Activated CD8-positive, alpha-beta memory T cell treated with anti-CD3 and anti-CD28 coated beads, Interleukin-2, amount 10 ng/mL, durations not matched to agents 7 days and 5 days (primary cell): ENCODE measurements around the gene TRAPPC2. TPM values are rescaled to one million over a fixed set of nuclear protein-coding genes. Genes with fewer than 3 reads are reported as not detected.
A peak's percentile ranks its signal among the peaks of the same experiment; 100 is the strongest.

Experiments used
- ATAC-seq: fragments of 150-1000 bp; cut with Tn5 transposase; one replicate; pipeline ENCODE4 v1.10.0; 2021; ENCODE audit warnings: moderate library complexity
- CTCF ChIA-PET: fragments of 350-600 bp; sonication (Branson Sonifier 250); formaldehyde crosslinking; loops from one replicate; lab custom pipeline; 2021; ENCODE audit warnings: antibody characterized with exemption; lab: Charles Lee
- DNase-seq: peaks from one replicate; pipeline ENCODE4 v3.0.0-alpha.2; 2020
- H3K27ac Mint-ChIP-seq: one replicate; pipeline ENCODE4 v1.8.0; 2021; ENCODE audit warnings: mild to moderate bottlenecking, mixed read lengths
- H3K27me3 Mint-ChIP-seq: one replicate; pipeline ENCODE4 v1.8.0; 2021; ENCODE audit warnings: mixed read lengths
- H3K36me3 Mint-ChIP-seq: one replicate; pipeline ENCODE4 v1.8.0; 2021; ENCODE audit warnings: mild to moderate bottlenecking, mixed read lengths
- H3K4me1 Mint-ChIP-seq: one replicate; pipeline ENCODE4 v1.8.0; 2021; ENCODE audit warnings: mixed read lengths
- H3K4me3 Mint-ChIP-seq: one replicate; pipeline ENCODE4 v1.8.0; 2021; ENCODE audit warnings: mild to moderate bottlenecking, moderate library complexity, mixed read lengths
- H3K9me3 Mint-ChIP-seq: one replicate; pipeline ENCODE4 v1.8.0; 2022; ENCODE audit warnings: low read depth, mixed read lengths
- total RNA-seq, 2 experiments: library from RNA; stranded (reverse); gene quantifications; one replicate each; pipeline ENCODE4 v1.2.3, GENCODE V29; 2021

The TRAPPC2 gene
- 10 to 100 TPM; 18.4 to 19.1 TPM for total RNA-seq

DNA sequence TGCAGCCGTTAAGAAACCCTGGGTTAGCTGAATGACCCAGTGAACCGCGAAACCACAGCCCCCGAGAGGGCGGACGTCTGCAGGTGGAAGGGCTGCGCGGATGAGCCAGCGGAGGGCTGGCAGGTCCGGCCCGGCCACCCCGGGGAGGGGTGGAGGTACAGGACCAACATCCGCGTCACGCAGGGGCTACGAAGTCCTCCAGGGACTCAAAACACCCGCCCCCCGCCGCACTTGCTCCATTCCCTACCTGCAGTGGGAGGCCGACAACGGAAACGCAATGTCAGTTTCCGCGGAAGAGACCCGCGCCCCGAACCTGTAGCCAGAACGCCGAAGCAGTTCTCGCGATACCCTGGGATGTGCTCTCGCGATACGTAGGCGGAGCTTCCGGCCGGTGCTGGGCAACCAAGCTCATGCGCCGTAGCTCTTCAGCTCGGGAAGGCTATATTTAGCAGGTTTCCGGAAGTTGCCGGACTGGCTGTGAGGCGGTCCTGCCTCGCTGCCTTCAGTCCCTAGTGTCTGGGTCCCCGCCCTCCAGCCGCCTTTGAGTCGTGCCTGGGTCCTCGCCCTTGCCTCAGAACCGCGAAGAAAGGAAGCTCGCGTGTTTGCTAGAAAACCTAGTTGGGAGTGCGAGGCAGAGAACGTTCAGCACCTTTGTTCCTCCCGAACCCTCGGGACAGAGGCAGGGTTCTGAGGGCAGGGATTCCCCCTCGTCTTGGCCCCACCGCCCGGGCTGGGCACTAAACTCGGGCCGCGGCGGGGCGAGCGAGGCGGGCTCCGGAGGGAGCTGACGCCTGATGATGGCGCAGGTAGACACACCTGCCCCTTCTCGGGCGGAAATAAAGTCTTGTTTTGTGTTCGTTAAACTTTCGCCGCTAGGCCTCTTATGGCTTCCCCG is at the start of gene TRAPPC2, which contains the start of gene OFD1:
Gene TRAPPC2, minus strand, starts transcription at position 343 of the 895 bp plus-strand sequence. CDS start 14,657 bp downstream, outside the sequence.
Gene OFD1, plus strand, starts transcription at position 471 of the 895 bp plus-strand sequence. Its CDS starts 324 bp downstream, at position 795.
- peak; percentile 95 for DNase-seq
- Mint-ChIP-seq H3K27me3 (no peaks in the 10 kb centered on the region), H3K4me3 (peak within 1 kb of the TSS; percentile 99), H3K36me3 (peaks cover 42% of the 10 kb centered on the region), H3K27ac (peak within 1 kb of the TSS; percentile 96), H3K9me3 (no peaks in the 10 kb centered on the region), H3K4me1 (peaks cover 46% of the 10 kb centered on the region)
- CTCF ChIA-PET, result interaction anchor here (0.8 to 1.6 kb wide), 6 partner anchors 10 to 43 kb away, joined by 3 to 7 read pairs (median 5); no protein-coding TSS in a partner anchor
- peak; percentile 97 for ATAC-seq

- H3K4me3 Mint-ChIP-seq, result no peak overlapping the region
- DNase-seq (no peak), ATAC-seq (no peak)
- peaks cover 4% of the 10 kb centered on the region for H3K4me1 Mint-ChIP-seq
- H3K27me3 Mint-ChIP-seq, result no peaks in the 10 kb centered on the region
- no peaks in the 10 kb centered on the region for H3K36me3 Mint-ChIP-seq
- no peaks in the 10 kb centered on the region for H3K9me3 Mint-ChIP-seq
- CTCF ChIA-PET, result interaction anchor here (1.7 kb wide), 1 partner anchor 274 kb away, joined by 3 read pairs; no protein-coding TSS in a partner anchor
- H3K27ac Mint-ChIP-seq, result no peak overlapping the region
Measured at GRCh38 chrX:13780868-13781427, 46.5 kb upstream of the TRAPPC2 start.

DNA sequence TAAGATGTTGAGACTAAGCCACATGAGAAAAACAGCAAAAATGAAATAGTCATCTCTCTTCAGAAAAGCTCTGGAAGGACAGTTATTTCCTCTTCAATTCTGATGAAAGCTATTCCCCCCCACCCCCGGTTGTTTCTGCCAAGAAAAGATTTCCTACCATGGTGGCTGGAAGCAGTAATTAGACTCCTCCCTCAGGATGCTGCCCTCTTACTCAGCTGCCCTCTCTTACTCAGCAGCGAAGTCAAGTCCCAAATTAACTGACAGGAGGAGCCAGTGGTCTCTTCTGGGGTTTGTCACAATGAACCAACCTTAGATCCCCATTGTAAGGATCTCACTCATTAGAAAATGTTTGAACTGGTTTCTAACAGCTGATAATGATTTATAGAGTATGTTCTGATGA is 44.5 kb upstream of the TRAPPC2 start:
- DNase-seq (no peak), ATAC-seq (no peak)
- Mint-ChIP-seq H3K36me3 (peaks cover 3% of the 10 kb centered on the region), H3K27ac (no peak overlapping the region), H3K9me3 (no peaks in the 10 kb centered on the region), H3K27me3 (no peaks in the 10 kb centered on the region), H3K4me1 (peaks cover 4% of the 10 kb centered on the region), H3K4me3 (no peak overlapping the region)
- CTCF ChIA-PET, result interaction anchor here (0.7 kb wide), 2 partner anchors 8 to 29 kb away, joined by 3 read pairs; no protein-coding TSS in a partner anchor

- no peak overlapping the region for H3K27ac Mint-ChIP-seq
- no peak overlapping the region for H3K4me3 Mint-ChIP-seq
- ATAC-seq (no peak), DNase-seq (no peak)
- H3K9me3 Mint-ChIP-seq, result no peaks in the 10 kb centered on the region
- CTCF ChIA-PET, result interaction anchor here (1.1 kb wide), 1 partner anchor 27 kb away, joined by 3 read pairs; no protein-coding TSS in a partner anchor
- peaks cover 10% of the 10 kb centered on the region for H3K36me3 Mint-ChIP-seq
- H3K4me1 Mint-ChIP-seq, result peaks cover 4% of the 10 kb centered on the region
- H3K27me3 Mint-ChIP-seq, result no peaks in the 10 kb centered on the region
Measured at GRCh38 chrX:13776387-13776786, 42.0 kb upstream of the TRAPPC2 start.

DNA sequence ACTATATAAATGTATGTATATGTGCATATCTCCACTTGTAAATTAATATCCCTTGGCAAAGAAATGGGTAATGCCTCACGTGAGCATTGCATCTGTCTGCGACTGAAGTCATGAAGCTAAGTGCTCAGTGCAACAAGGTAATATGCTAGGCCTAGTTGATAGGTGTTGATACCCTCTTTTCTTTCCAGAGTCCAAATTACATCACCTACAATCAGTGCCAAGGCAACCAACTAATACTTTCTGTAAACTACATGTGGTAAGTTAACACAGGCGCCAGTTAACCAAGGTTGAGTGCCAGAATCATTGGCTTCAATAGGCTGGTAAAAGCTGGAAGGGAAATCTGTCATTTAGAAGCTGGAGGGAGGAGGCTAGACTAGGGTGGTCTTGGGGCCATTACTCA is 41.4 kb upstream of the TRAPPC2 start:
- DNase-seq (no peak), ATAC-seq (no peak)
- Mint-ChIP-seq H3K36me3 (peaks cover 10% of the 10 kb centered on the region), H3K27me3 (no peaks in the 10 kb centered on the region), H3K27ac (no peak overlapping the region), H3K4me1 (peaks cover 4% of the 10 kb centered on the region), H3K4me3 (no peak overlapping the region), H3K9me3 (no peaks in the 10 kb centered on the region)
- CTCF ChIA-PET, result interaction anchor here (1.1 kb wide), 1 partner anchor 26 kb away, joined by 3 read pairs; no protein-coding TSS in a partner anchor

DNA sequence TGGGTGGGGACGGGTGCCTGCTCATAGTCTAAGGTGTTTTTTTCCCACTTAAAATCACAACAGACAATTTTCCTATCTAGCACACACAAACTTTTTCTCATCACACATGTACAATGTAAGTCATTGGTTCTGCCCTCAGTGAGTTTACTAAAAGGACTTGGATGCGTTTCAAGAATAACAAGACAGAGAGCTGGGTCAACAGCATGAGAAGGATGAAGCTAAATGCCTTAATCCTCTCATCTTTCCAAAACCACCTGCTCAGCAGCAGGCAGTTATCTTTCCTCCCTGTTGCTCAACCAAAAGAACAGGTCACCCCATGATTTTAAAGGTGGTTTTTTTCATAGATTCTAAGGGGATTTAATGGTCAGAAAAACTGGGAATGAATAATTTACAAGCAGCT is 40.3 kb upstream of the TRAPPC2 start:
- Mint-ChIP-seq H3K9me3 (no peaks in the 10 kb centered on the region), H3K4me1 (peaks cover 4% of the 10 kb centered on the region), H3K27ac (no peak overlapping the region), H3K27me3 (no peaks in the 10 kb centered on the region), H3K36me3 (peaks cover 17% of the 10 kb centered on the region), H3K4me3 (no peak overlapping the region)
- DNase-seq (no peak), ATAC-seq (no peak)
- CTCF ChIA-PET, result no interaction called here

DNA sequence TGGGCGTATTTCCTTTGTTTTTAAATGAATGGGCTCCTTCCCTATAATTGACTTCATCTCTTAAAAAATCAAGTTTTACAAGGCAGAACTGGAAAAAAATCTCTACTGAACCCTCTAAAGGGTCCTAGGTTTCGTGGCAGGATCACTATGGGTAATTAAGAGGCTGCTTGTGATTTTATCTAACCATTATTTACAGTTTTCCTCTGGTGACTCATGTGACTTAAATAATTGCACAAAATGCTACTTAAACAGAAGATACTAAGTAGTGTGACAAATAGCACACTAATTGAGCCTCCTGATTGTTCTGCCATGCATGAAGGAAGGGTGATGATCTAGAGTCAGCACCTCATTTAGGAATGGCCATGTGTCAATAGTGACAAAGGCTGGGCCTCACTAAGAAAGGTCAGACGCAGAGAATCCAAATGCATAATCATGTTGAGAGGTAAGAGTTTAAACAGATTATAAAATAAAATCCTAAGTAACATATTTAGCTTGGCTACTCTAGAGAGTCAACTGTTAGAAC is 35.7 kb upstream of the TRAPPC2 start:
- DNase-seq, result no peak
- Mint-ChIP-seq H3K4me3 (no peak overlapping the region), H3K9me3 (no peaks in the 10 kb centered on the region), H3K27me3 (no peaks in the 10 kb centered on the region), H3K27ac (no peak overlapping the region), H3K4me1 (no peaks in the 10 kb centered on the region), H3K36me3 (peaks cover 38% of the 10 kb centered on the region)
- no peak for ATAC-seq
- CTCF ChIA-PET, result interaction anchor here (0.8 kb wide), 1 partner anchor 19 kb away, joined by 4 read pairs; no protein-coding TSS in a partner anchor

GRCh38 chrX:13768939-13769338 is 34.5 kb upstream of the TRAPPC2 start:
- H3K27me3 Mint-ChIP-seq, result no peaks in the 10 kb centered on the region
- H3K27ac Mint-ChIP-seq, result no peak overlapping the region
- no peaks in the 10 kb centered on the region for H3K4me1 Mint-ChIP-seq
- H3K9me3 Mint-ChIP-seq, result no peaks in the 10 kb centered on the region
- DNase-seq (no peak), ATAC-seq (no peak)
- no peak overlapping the region for H3K4me3 Mint-ChIP-seq
- H3K36me3 Mint-ChIP-seq, result peaks cover 35% of the 10 kb centered on the region
- CTCF ChIA-PET, result no interaction called here

- H3K4me1 Mint-ChIP-seq, result peaks cover 5% of the 10 kb centered on the region
- no peaks in the 10 kb centered on the region for H3K9me3 Mint-ChIP-seq
- H3K36me3 Mint-ChIP-seq, result peaks cover 41% of the 10 kb centered on the region
Measured at GRCh38 chrX:13764765-13765164, 30.3 kb upstream of the TRAPPC2 start.

GRCh38 chrX:13764281-13764680 is 29.9 kb upstream of the TRAPPC2 start:
- H3K4me1 Mint-ChIP-seq, result peaks cover 5% of the 10 kb centered on the region
- no peaks in the 10 kb centered on the region for H3K27me3 Mint-ChIP-seq
- H3K27ac Mint-ChIP-seq, result no peak overlapping the region
- H3K9me3 Mint-ChIP-seq, result no peaks in the 10 kb centered on the region
- no peak for ATAC-seq
- CTCF ChIA-PET, result no interaction called here
- H3K36me3 Mint-ChIP-seq, result peaks cover 38% of the 10 kb centered on the region
- no peak overlapping the region for H3K4me3 Mint-ChIP-seq
- no peak for DNase-seq

More at GRCh38 chrX:13764765-13765164, 30.3 kb upstream of the TRAPPC2 start:
- ATAC-seq (no peak), DNase-seq (no peak)
- CTCF ChIA-PET, result no interaction called here
- Mint-ChIP-seq H3K27me3 (no peaks in the 10 kb centered on the region), H3K4me3 (no peak overlapping the region), H3K27ac (no peak overlapping the region)

- no peak for ATAC-seq
- no peaks in the 10 kb centered on the region for H3K9me3 Mint-ChIP-seq
- peaks cover 34% of the 10 kb centered on the region for H3K36me3 Mint-ChIP-seq
- H3K27me3 Mint-ChIP-seq, result no peaks in the 10 kb centered on the region
- no peak for DNase-seq
- H3K27ac Mint-ChIP-seq, result no peak overlapping the region
- peaks cover 5% of the 10 kb centered on the region for H3K4me1 Mint-ChIP-seq
- H3K4me3 Mint-ChIP-seq, result no peak overlapping the region
- CTCF ChIA-PET, result no interaction called here
Measured at GRCh38 chrX:13763489-13763888, 29.1 kb upstream of the TRAPPC2 start.

DNA sequence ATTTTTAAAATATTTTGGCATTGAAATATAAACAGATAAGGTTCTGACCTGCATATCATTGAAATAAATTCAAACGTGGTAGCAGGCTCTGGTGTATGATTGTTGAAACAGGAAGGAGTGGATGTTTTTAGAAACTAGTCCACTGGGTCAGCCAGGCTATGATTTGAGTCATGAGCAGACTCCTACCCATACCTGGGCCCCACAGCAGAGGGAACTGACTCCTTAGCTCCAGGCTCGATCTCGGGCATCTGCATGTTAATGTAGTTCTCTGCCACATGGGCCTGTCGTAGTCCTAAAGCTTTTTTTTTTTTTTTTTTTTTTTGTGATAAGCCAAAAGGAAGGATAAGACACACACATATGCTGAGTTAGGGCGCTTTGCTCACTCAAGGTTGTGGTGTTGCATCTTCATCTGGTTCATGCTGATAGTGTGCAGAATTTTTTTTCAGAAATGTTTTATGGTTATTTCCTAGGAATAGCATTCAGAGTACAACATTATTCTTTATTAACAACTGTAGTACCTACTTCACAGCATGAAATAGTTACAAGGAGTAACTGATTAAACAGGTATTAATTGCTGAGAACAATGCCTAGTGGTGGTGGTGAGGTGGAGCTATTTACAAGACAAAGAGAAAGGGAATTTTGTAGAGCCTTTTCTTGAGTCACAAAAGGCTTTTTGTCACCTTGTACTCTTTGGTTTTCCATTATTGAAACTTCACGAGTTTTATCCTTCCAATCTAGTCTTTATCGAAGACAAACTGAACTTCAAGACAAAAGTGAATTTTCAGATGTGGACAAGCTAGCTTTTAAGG is 27.4 kb upstream of the TRAPPC2 start:
- H3K9me3 Mint-ChIP-seq, result no peaks in the 10 kb centered on the region
- peaks cover 5% of the 10 kb centered on the region for H3K4me1 Mint-ChIP-seq
- CTCF ChIA-PET, result interaction anchor here (1.2 to 1.4 kb wide), 2 partner anchors 10 to 252 kb away, joined by 3 read pairs; no protein-coding TSS in a partner anchor
- H3K27me3 Mint-ChIP-seq, result no peaks in the 10 kb centered on the region
- DNase-seq (no peak), ATAC-seq (no peak)
- H3K4me3 Mint-ChIP-seq, result no peak overlapping the region
- peaks cover 37% of the 10 kb centered on the region for H3K36me3 Mint-ChIP-seq
- no peak overlapping the region for H3K27ac Mint-ChIP-seq
